H4 (cell line): ENCODE data around the gene CREG2. TPM values are rescaled to one million over a fixed set of nuclear protein-coding genes. Genes with fewer than 3 reads are reported as not detected.
"Not testable (repeated sequence)": the region's sequence is repeated elsewhere in the genome, so short reads cannot be mapped to it uniquely, and the experiment has no call there.

Experiments
- DNase-seq: peaks from one replicate; pipeline ENCODE4 v3.0.0-alpha.2; 2015; ENCODE audit warnings: low spot score
- total RNA-seq: library from RNA; depleted of rRNA; stranded (reverse); fragments of >200 nt; shearing (Covaris generic); gene quantifications from 2 replicates; pipeline ENCODE4 v1.2.3, GENCODE V29; 2014

Gene CREG2
- total RNA-seq, 1 experiment from 2014 or later: not detected

DNA sequence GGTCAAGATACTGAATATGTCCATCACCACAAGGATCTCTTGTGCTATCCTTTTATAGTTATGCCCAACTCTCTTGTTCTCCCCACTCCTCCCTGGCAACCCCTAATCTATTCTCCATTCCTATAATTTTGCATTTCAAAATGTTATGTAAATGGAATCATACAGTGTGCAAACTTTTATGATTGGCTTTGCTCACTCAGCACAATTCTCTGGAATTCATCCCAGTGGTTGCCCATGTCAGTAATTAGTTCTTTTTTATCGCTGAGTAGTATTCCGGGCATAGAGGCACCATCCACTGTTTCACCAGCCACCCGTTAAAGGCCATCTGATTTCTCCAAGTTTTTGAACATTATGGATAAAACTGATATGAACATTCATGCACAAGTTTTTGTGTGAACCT lies 40.4 kb downstream of the CREG2 start:
- no peak for DNase-seq

DNA sequence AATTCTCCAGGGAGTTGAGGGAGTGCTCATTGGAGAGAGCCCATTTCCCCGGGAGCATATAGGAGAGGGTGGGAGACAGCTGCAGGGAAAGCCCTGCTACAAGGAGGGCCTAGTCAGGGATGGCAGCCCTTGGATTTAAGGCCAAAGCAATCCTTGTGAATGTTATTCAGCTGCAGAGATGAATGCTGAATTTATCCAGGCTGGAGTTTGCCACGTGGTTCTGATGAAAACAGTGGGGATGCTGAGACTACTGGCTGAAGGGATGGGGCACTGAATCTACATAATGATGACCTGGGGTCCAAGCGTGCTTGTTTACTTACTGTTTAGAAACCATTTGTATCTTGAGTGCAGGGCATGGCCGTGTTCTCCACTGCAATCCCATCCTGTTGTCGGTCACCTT lies 43.2 kb downstream of the CREG2 start:
- DNase-seq: no peak

DNA sequence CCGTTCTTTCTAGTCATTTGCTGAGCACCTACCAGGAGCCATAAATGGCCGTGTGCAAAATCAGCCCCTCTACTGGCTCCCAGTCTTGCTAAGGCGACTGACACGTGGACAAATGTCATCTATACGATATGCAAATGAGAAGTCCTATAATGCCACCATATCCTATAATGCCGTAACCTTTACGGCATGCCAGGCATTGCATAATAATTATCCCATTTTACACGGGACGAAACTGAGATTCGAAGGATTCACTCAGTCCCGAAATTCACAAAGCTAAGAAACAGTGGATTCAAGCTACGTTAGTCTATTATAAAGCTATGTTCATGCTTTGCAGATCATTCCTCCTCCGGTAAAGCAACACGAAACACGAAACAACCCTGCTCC lies 44.7 kb downstream of the CREG2 start:
- DNase-seq: no peak

DNA sequence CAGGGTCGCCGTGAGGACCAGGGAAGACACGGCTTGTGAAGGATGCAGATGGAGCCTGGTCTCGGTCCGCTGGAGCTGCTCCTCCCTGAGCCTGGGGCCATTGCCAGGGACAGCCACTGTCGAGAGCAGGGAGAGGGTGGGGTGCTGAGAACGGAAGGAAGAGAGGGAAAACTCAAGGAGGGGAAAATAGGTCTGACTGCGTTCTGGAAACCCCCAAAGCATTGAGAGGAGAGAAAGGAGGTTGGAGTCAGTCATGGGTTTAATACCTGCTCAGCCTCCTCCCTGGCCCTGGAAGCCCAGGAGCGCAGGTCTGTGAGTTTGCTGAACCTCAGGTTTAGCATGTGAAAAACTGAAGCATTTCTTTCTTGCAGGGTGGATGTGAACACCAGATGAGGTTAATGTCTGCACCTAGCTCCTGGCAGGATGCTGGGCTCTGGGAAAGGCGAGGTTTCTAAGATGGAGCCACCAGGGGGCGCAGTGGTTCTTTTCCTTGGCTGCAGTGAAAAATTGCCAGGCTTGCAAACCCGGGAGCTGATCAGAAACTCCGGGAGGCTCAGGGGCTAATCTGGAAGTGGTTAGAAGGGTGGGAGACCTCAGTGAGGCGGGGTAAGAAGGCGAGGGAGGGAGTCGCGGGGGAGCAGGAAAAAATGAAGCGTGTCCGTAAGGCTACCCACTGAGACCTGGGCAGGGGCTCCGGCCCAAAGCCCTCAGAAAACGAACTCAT lies 45.2 kb downstream of the CREG2 start:
- peak; percentile 47 for DNase-seq

DNA sequence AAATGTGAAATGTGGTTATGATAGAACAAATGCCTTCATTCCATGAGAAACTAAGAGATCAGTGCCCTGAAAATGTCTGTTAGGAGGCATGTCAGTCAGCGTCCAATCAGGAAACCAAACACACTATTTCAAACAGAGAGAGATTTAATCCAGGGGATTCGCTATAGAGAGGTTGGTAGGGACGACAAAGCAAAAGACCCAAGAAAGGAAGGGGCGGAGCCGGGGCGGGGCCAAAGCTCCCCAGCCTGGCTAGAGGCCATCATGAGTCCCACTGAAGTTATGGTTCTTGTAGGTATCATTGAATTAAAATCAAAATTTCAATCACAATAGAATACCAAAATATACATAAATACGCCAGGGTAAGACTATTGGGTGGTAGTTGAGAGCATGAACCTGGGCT lies 45.9 kb downstream of the CREG2 start:
- DNase-seq: no peak

DNA sequence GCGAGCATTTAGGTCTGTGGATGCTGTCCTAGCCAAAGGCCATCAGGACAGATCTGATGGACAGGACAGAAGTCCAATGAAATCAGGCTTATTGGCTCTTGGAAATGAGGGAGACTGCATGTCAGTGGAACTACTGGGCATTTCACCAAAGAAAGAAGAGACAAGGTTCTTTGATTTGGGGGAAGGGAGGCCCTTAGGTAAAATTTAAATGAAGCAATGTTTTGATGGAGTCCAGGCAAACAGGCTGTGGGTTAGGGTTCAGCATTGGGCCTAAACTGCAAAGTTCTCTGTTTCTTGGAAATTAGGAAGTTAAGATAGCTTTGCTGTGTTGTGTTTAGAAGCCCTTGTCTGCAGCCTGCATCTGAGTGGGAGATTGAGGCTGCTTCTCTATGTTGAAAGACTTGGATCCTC lies 47.2 kb downstream of the CREG2 start:
- DNase-seq: no peak

DNA sequence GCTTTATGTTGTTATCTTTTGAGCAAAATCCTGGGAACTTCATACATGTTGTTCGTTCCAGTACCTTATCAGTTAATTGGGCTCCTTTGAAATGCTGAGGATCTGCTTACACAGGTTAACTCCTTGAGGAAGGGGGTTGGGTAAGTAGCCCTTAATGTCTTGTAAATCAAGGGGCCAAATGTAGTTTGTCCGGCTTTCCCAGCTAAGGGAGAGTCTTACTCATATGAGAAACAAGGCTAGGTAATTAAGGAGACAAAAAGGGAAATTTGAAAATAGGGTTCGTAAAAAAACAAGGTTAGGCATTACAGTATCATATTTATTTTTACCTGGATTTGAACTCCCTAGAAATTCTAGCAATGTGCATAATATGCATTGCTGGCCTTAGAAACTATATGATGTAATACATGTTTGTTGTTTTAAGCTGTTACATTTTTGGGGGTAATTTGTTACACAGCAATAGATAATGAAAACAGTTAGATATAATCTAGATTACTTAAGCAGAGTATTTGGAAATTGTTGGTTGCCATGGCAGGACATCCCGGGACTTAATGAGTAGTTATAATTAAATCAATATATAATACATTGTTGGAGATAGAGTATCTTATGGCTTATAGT lies 47.9 kb downstream of the CREG2 start:
- DNase-seq: no peak

DNA sequence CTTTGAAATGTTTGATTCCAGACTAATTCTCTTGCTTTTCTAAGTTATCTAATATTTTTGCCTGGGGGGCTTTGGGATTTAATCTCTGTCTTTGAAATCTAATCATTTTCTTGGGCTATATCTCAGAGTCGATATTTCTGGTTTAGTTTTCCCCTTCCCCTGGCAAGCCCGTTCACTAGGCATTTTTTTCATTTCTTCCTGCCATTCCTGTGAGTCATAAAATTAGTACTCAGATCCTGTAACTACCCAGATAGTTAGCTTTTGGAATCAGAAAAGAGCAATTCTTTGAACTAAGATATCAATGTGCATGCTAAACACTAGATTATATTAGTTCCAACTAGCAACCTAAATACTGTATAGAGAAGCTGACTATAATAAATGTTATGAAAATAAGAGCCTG lies 49.4 kb downstream of the CREG2 start:
- DNase-seq: no peak

DNA sequence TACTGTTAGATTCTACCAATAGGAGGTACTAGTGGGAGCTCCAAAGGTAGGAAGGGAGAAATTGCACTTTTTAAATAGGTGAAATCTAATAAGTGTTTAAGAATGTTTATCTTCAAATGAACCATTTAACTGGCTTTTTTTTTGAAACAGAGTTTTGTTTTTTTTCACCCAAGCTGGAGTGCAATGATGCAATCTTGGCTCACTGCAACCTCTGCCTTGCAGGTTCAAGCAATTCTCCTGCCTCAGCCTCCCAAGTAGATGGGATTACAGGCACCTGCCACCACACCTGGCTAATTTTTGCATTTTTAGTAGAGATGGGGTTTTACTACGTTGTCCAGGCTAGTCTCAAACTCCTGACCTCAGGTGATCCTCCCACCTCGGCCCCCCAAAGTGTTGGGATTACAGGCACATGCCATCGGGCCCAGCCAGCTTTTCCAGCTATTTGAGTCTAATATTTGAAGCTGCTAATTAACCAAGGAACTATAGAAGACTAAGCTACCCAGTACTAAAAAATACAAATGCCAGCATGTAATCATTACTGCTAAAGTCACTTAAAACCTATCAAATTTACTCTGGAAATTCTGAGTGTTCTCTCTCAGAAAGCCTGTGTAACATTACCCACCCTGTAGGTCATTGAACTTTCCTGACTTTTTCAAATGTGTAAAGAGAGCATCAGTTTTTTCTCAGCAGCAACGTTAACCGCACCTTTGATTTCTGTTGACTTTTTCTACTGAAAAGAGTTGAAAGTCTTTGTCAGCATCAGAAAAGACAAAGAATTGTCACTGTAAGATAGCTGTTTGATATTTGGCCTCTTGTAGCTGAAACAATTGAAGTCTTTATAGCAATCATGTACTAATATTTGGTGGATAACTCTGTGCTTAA lies 54.2 kb downstream of the CREG2 start:
- DNase-seq: no peak

DNA sequence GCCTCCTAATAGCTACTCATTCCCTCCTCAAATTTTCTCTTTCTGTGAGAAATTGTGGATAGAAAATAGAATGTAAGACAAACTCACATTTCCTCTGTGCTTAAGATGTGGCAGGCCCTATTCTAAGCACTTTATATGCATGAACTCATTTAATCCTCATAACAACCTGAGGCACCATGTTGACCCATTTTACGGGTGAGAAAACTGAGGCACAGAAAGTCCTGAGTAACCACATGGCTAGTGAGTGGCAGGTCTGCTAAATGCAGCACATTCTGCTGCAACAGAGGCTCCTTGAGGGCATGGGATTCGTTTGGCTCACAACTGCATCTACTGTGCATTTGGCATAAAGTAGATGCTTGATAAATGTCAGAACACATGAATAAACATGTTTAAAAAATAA lies 56.1 kb downstream of the CREG2 start:
- DNase-seq: no peak

DNA sequence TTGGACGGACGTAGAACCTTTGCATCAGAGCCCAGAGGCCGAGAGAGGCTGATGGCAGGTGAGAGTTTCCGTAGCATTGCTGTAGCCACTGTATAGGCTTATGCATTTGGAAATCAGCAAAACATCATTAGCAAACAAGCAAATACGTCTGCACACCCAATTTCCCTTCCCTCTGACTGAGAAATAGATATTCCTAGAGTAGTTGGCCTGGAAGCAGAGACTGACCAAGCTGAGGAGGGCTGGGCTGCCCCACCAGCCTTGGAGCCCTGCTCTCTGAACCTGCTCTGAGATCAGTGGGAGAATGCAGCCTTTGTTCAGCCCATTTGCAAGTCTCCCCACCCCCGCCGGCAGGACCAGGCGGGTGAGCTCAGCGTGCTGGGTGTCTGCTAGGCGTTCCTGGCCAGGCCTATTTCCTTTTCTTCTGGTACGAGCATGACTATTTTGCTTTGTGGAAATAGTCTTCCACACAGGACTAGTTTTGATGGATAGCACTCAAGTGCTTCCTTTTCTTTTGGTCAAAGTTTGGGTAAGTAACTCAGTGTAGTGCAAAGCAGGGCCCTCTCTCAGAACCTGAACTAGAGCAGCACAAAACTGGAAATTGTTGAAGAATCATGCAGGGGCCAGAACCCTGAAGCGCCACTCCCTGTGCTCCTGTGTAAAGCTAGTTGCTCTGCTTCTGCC lies 56.9 kb downstream of the CREG2 start:
- no peak for DNase-seq

DNA sequence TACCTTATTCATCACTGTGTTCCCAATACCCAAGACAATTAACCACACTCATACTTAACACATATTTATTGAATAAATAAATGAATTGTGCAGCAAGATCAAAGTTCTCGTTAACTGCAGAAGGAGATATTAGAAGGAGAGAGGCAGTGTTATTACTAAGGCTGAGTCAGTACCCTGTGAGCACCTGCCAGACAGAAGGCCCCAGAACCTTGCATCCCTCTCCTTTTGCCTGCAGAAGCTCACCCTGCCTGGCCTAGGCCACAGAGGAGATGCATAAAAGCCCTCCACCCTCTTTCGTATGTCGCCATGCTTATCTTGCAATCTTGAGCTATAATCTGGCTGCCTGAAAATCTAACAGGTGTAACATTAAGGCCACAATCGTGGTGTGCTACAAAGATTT lies 58.3 kb downstream of the CREG2 start:
- DNase-seq: no peak

DNA sequence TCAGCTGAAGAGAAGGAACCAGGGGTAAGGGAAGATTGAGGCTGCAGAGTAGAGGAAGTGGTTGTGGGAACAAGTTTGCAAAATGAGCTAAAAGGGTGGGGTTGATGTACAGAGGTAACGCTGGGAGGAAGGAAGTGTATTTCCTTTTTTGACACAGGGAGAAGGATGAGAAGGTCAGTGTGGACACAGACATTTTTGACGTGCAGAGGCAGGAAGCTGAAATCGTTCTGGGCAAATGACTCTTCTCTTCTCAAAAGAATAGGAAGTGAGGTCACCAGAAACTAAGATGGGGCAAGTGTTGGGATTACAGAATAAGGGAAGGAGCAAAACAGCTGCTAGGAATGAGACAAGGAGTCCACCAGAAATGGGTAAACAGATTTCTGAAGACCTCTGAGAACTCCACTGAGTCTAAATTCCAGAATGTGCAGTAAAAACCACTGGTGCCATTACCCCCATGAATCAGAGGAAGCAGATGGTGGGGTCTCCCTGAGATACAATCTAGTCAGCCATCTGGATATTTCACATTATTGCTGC lies 58.8 kb downstream of the CREG2 start:
- no peak for DNase-seq

DNA sequence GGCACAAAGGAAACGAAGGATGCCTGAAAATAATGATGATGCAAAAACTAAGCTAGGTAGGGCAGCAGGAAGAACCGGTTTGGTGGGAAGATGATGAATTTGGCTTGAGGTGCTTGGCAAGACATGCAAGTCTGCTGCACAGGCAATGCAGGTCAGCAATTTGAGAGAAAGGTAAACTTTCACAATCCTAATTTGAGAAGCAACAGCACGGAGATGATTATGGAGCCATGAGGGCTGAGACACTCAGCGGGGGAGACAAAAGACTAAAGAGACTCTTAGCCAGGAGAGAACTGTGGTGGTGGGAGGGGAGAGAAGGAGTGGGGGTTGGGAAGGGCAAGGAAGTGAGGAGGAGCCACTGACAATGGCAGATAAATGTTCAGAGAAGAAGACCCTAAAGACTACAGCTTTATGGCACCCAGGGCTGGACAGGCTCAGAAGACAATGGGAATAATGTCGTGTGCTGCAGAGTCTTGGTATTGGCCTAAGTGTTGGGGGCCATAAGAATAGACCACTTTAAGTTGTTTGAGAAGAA lies 59.4 kb downstream of the CREG2 start:
- no peak for DNase-seq

DNA sequence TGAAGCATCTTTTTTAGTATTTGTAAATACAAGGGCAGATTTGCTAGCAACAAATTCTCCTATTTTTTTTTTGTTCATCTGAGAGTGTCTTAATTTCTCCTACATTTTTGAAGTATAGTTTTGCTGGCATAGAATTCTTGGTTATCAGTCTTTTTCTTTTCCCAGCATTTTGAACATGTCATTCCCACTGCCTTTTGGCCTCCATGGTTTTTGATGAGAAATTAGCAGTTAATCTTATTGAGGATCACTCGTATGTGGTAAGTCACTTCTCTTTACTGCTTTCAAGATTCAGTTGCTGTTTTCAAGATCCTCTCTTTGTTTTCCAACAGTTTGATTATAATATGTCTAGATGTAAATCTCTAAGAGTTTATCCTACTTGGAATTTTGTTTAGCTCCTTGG lies 61.9 kb downstream of the CREG2 start:
- DNase-seq: no peak

DNA sequence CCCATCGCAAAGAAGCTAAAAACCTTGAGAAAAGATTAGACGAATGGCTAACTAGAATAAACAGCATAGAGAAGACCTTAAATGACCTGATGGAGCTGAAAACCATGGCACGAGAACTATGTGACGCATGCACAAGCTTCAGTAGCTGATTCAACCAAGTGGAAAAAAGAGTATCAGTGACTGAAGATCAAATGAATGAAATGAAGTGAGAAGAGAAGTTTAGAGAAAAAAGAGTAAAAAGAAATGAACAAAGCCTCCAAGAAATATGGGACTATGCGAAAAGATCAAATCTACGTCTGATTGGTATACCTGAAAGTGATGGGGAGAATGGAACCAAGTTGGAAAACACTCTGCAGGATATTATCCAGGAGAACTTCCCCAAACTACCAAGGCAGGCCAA lies 70.7 kb downstream of the CREG2 start:
- DNase-seq: not testable (repeated sequence)

DNA sequence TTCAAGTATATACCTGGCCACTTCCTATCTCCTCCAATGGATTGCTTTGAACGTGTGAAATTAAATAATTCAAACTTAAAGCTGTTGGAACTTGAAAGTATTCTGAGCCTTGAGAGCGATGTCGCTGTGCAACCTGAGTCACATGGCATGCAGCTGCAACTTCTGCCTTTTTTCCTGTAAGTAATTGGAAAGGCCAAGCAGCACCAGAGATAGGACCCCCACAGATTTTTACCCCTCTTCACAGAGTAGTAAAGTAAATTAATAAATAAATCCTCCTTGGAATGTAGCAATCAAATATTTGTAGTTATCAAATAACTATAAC lies 75.6 kb downstream of the CREG2 start:
- DNase-seq: no peak

DNA sequence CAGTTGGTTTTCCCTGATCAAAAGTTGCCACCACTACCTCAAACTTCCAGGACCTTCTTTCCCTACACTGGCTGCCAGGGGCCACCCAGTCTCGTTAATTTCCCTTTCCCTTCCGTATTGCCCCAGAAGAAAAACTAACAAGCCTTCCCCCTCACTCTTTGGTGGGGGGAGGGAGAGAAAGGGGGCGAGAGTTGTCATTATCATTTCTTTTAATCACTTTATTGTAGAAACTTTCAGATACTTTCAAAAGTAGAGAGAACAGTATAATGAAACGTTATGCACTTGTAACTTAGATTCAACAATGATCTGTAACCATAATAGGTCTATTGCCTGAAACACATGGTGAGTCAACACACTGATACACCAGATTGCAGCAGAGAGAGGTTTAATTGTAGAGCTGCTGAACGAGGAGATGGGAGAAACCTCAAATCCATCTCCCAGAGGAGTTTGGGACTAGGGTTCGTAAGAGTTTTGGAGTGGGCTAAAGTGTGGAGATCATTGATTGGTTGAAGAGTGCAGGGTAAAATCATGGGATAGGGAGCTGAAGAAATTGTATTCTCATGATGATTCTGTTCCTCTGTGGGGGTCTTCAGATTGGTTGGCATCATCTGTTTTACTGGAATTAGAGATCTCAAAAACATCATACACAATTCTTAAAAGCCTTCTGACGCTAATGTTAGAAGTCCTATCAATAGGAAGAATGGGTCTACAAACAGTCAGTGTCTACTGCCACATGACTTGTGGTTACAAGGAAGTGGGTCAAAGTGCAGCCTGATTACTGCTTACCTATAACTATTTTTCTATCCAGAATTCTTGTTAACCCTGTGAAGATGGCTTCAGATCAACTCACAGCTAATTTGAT lies 76.2 kb downstream of the CREG2 start:
- no peak for DNase-seq

DNA sequence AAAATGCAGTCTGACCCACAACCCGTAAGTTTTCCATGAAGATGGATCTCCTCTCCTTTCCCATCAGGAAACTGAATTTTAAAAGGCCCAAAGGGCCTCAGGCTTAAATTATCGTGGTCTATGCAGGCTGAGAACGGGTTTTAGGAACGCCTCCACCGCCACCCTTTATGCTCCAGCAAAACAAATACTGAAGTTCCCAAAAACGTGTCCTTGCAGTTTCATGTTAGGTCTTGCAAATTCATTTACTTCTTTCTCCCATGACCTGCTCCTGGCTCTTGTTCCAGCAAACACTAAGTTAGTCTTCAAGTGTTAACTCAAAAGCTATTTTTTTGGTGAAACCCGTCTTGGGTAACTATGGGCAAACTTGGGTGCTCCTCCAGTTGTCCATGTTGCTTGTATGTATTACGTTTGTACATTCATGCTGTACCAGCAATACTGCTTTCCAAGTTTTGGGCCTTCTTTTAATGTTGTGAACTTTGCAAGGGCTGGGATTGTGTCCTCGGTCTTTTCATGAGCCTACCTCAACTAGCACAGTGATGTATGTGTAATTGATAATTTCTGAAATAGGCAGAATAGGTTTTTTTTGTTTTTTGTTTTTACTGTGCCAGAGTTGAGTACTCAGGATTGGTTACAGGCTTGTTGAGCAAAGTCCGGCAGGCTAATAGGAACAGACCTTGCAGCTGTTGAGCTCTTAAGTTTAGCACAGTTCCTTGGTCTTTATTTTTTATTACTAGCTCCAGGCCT lies 77.0 kb downstream of the CREG2 start:
- no peak for DNase-seq
